HEK293 (cell line): ENCODE data around the gene MYLK4.

Experiments used
- GFI1B ChIP-seq: fragments of 450-650 bp; formaldehyde crosslinking; IDR thresholded peaks from 2 replicates; pipeline ENCODE4 v1.5.1; 2016; ENCODE audit warnings: missing biosample characterization, missing genetic modification characterization
- INSM2 ChIP-seq: fragments of 450-650 bp; formaldehyde crosslinking; IDR thresholded peaks from 2 replicates; pipeline ENCODE4 v1.5.1; 2016; ENCODE audit warnings: missing biosample characterization, missing genetic modification characterization
- KLF1 ChIP-seq: fragments of 450-650 bp; formaldehyde crosslinking; IDR thresholded peaks from 2 replicates; pipeline ENCODE4 v1.5.1; 2016; ENCODE audit warnings: missing biosample characterization, missing genetic modification characterization
- KLF7 ChIP-seq: fragments of 450-650 bp; formaldehyde crosslinking; IDR thresholded peaks from 2 replicates; pipeline ENCODE4 v1.5.1; 2016; ENCODE audit warnings: missing biosample characterization, missing genetic modification characterization, borderline replicate concordance
- OSR2 ChIP-seq: fragments of 450-650 bp; formaldehyde crosslinking; IDR thresholded peaks from 2 replicates; pipeline ENCODE4 v1.5.1; 2016; ENCODE audit warnings: missing biosample characterization, missing genetic modification characterization
- REPIN1 ChIP-seq: fragments of 450-650 bp; formaldehyde crosslinking; IDR thresholded peaks from 2 replicates; pipeline ENCODE4 v1.5.1; 2017; ENCODE audit warnings: missing biosample characterization, missing genetic modification characterization, low read depth
- SALL2 ChIP-seq: fragments of 450-650 bp; formaldehyde crosslinking; IDR thresholded peaks from 2 replicates; pipeline ENCODE4 v1.5.0; 2017; ENCODE audit warnings: missing biosample characterization, mild to moderate bottlenecking, missing genetic modification characterization, borderline replicate concordance
- SP2 ChIP-seq: fragments of 450-650 bp; formaldehyde crosslinking; IDR thresholded peaks from 2 replicates; pipeline ENCODE4 v1.5.1; 2016; ENCODE audit warnings: missing biosample characterization, missing genetic modification characterization
- ZBTB11 ChIP-seq: fragments of 450-650 bp; formaldehyde crosslinking; conservative IDR thresholded peaks from 2 replicates; pipeline ENCODE4 v1.5.1; 2016; ENCODE audit warnings: low read depth, missing biosample characterization, missing genetic modification characterization
- ZBTB17 ChIP-seq: fragments of 450-650 bp; formaldehyde crosslinking; IDR thresholded peaks from 2 replicates; pipeline ENCODE4 v1.5.1; 2016; ENCODE audit warnings: missing biosample characterization, missing genetic modification characterization
- ZIC2 ChIP-seq: fragments of 450-650 bp; formaldehyde crosslinking; IDR thresholded peaks from 2 replicates; pipeline ENCODE4 v1.5.1; 2016; ENCODE audit warnings: missing biosample characterization, missing genetic modification characterization
- ZNF24 ChIP-seq: fragments of 450-650 bp; formaldehyde crosslinking; IDR thresholded peaks from 2 replicates; pipeline ENCODE4 v1.5.1; 2016; ENCODE audit warnings: missing biosample characterization, missing genetic modification characterization
- ZNF341 ChIP-seq: fragments of 450-650 bp; formaldehyde crosslinking; IDR thresholded peaks from 2 replicates; pipeline ENCODE4; 2016; ENCODE audit warnings: low read depth, missing biosample characterization, missing genetic modification characterization
- ZNF366 ChIP-seq: fragments of 450-650 bp; formaldehyde crosslinking; conservative IDR thresholded peaks from 2 replicates; pipeline ENCODE4 v1.5.1; 2016; ENCODE audit warnings: missing biosample characterization, missing genetic modification characterization
- ZNF549 ChIP-seq: fragments of 450-650 bp; IDR thresholded peaks from 2 replicates; pipeline ENCODE4 v1.5.1; 2018; ENCODE audit warnings: missing biosample characterization, missing genetic modification characterization, mild to moderate bottlenecking, inconsistent platforms, moderate library complexity
- ZNF561 ChIP-seq: fragments of 450-650 bp; IDR thresholded peaks from 2 replicates; pipeline ENCODE4 v1.5.1; 2018; ENCODE audit warnings: missing biosample characterization, missing genetic modification characterization, borderline replicate concordance
- ZNF610 ChIP-seq: fragments of 450-650 bp; formaldehyde crosslinking; IDR thresholded peaks from 2 replicates; pipeline ENCODE4 v1.5.1; 2016; ENCODE audit warnings: missing biosample characterization, missing genetic modification characterization, borderline replicate concordance
- ZNF629 ChIP-seq: fragments of 450-650 bp; formaldehyde crosslinking; IDR thresholded peaks from 2 replicates; pipeline ENCODE4 v1.5.1; 2017; ENCODE audit warnings: missing biosample characterization, missing genetic modification characterization
- ZNF843 ChIP-seq: fragments of 450-650 bp; formaldehyde crosslinking; IDR thresholded peaks from 2 replicates; pipeline ENCODE4 v1.5.1; 2016; ENCODE audit warnings: missing biosample characterization, missing genetic modification characterization
- ZSCAN30 ChIP-seq: fragments of 450-650 bp; IDR thresholded peaks from 2 replicates; pipeline ENCODE4 v1.5.1; 2018; ENCODE audit warnings: missing biosample characterization, mild to moderate bottlenecking, missing genetic modification characterization, moderate library complexity
- TF ChIP-seq, protein P1 (sequence below): fragments of 450-650 bp; IDR thresholded peaks from 2 replicates; pipeline ENCODE4 v1.5.1; 2018; ENCODE audit warnings: missing biosample characterization, mild to moderate bottlenecking, missing genetic modification characterization
- TF ChIP-seq, protein P2 (sequence below): fragments of 450-650 bp; formaldehyde crosslinking; IDR thresholded peaks from 2 replicates; pipeline ENCODE4 v1.5.1; 2016; ENCODE audit warnings: missing biosample characterization, missing genetic modification characterization, low read depth
- TF ChIP-seq, protein P3 (sequence below): sonication (generic); formaldehyde crosslinking; IDR thresholded peaks from 2 replicates; pipeline ENCODE4 v1.8.1; 2022; ENCODE audit warnings: mild to moderate bottlenecking, moderate library complexity, missing genetic modification reagents
- TF ChIP-seq, protein P4 (sequence below): fragments of 450-650 bp; formaldehyde crosslinking; IDR thresholded peaks from 2 replicates; pipeline ENCODE4 v1.5.1; 2016; ENCODE audit warnings: missing biosample characterization, missing genetic modification characterization, borderline replicate concordance

MYLK4 gene

GRCh38 chr6:2634139-2634964, 116.4 kb downstream of the MYLK4 start (continued):
- TF ChIP-seq, protein P1, sequence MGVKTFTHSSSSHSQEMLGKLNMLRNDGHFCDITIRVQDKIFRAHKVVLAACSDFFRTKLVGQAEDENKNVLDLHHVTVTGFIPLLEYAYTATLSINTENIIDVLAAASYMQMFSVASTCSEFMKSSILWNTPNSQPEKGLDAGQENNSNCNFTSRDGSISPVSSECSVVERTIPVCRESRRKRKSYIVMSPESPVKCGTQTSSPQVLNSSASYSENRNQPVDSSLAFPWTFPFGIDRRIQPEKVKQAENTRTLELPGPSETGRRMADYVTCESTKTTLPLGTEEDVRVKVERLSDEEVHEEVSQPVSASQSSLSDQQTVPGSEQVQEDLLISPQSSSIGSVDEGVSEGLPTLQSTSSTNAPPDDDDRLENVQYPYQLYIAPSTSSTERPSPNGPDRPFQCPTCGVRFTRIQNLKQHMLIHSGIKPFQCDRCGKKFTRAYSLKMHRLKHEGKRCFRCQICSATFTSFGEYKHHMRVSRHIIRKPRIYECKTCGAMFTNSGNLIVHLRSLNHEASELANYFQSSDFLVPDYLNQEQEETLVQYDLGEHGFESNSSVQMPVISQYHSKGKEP (tag by site-specific recombination), result peak; percentile 40; the same call in 1 of the 2 replicates
- TF ChIP-seq KLF7 (tag by site-specific recombination), result peak; percentile 74; the same call in 1 of the 2 replicates
- TF ChIP-seq GFI1B (tag by site-specific recombination), result 0 out of 2 replicates have a peak, but pooled peaks have one; percentile 35
- peak; percentile 63 for TF ChIP-seq ZIC2
- 0 out of 2 replicates have a peak, but pooled peaks have one; percentile 8 for TF ChIP-seq ZNF549
- 0 out of 2 replicates have a peak, but pooled peaks have one; percentile 32 for TF ChIP-seq INSM2 (tag by site-specific recombination)
- no peak for TF ChIP-seq SALL2
- peak; percentile 54; the same call in 1 of the 2 replicates for TF ChIP-seq KLF1 (tag by site-specific recombination)
- 0 out of 2 replicates have a peak, but pooled peaks have one; percentile 30 for TF ChIP-seq ZBTB11
- TF ChIP-seq ZNF366 (tag by site-specific recombination), result no peak
- 0 out of 2 replicates have a peak, but pooled peaks have one; percentile 38 for TF ChIP-seq ZNF24 (tag by site-specific recombination)
- TF ChIP-seq, protein P2, sequence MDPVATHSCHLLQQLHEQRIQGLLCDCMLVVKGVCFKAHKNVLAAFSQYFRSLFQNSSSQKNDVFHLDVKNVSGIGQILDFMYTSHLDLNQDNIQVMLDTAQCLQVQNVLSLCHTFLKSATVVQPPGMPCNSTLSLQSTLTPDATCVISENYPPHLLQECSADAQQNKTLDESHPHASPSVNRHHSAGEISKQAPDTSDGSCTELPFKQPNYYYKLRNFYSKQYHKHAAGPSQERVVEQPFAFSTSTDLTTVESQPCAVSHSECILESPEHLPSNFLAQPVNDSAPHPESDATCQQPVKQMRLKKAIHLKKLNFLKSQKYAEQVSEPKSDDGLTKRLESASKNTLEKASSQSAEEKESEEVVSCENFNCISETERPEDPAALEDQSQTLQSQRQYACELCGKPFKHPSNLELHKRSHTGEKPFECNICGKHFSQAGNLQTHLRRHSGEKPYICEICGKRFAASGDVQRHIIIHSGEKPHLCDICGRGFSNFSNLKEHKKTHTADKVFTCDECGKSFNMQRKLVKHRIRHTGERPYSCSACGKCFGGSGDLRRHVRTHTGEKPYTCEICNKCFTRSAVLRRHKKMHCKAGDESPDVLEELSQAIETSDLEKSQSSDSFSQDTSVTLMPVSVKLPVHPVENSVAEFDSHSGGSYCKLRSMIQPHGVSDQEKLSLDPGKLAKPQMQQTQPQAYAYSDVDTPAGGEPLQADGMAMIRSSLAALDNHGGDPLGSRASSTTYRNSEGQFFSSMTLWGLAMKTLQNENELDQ (tag by site-specific recombination), result no peak
- peak; percentile 97; the same call in 1 of the 2 replicates for TF ChIP-seq REPIN1 (tag by site-specific recombination)
- TF ChIP-seq, protein P3, sequence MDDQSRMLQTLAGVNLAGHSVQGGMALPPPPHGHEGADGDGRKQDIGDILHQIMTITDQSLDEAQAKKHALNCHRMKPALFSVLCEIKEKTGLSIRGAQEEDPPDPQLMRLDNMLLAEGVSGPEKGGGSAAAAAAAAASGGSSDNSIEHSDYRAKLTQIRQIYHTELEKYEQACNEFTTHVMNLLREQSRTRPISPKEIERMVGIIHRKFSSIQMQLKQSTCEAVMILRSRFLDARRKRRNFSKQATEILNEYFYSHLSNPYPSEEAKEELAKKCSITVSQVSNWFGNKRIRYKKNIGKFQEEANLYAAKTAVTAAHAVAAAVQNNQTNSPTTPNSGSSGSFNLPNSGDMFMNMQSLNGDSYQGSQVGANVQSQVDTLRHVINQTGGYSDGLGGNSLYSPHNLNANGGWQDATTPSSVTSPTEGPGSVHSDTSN (CRISPR knock-in tag), result peak; percentile 80; the same call in 1 of the 2 replicates
- peak; percentile 69; the same call in 1 of the 2 replicates for TF ChIP-seq ZNF629 (tag by site-specific recombination)
- peak; percentile 53; the same call in 1 of the 2 replicates for TF ChIP-seq ZNF610
- peak; percentile 79 for TF ChIP-seq ZBTB17
- TF ChIP-seq ZNF561 (tag by site-specific recombination), result peak; percentile 94; the same call in 1 of the 2 replicates
- peak; percentile 67; the same call in 1 of the 2 replicates for TF ChIP-seq OSR2
- TF ChIP-seq, protein P4, sequence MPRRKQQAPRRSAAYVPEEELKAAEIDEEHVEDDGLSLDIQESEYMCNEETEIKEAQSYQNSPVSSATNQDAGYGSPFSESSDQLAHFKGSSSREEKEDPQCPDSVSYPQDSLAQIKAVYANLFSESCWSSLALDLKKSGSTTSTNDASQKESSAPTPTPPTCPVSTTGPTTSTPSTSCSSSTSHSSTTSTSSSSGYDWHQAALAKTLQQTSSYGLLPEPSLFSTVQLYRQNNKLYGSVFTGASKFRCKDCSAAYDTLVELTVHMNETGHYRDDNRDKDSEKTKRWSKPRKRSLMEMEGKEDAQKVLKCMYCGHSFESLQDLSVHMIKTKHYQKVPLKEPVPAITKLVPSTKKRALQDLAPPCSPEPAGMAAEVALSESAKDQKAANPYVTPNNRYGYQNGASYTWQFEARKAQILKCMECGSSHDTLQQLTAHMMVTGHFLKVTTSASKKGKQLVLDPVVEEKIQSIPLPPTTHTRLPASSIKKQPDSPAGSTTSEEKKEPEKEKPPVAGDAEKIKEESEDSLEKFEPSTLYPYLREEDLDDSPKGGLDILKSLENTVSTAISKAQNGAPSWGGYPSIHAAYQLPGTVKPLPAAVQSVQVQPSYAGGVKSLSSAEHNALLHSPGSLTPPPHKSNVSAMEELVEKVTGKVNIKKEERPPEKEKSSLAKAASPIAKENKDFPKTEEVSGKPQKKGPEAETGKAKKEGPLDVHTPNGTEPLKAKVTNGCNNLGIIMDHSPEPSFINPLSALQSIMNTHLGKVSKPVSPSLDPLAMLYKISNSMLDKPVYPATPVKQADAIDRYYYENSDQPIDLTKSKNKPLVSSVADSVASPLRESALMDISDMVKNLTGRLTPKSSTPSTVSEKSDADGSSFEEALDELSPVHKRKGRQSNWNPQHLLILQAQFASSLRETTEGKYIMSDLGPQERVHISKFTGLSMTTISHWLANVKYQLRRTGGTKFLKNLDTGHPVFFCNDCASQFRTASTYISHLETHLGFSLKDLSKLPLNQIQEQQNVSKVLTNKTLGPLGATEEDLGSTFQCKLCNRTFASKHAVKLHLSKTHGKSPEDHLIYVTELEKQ (tag by site-specific recombination), result 0 out of 2 replicates have a peak, but pooled peaks have one; percentile 19
- peak; percentile 51 for TF ChIP-seq SP2 (tag by site-specific recombination)
- peak; percentile 89 for TF ChIP-seq ZNF341
- TF ChIP-seq ZSCAN30 (tag by site-specific recombination), result peak; percentile 70
- peak; percentile 60 for TF ChIP-seq ZNF843 (tag by site-specific recombination)
